Stimulated activated naive B cell treated with anti-CD40 and anti-IgM and Interleukin-4, amounts not matched to agents 10 μg/mL and 1 μg/mL and 100 μg/mL, for 72 hours (primary cell): Measurements from ENCODE around the gene UNC5CL.
"Not testable (repeated sequence)": the region's sequence is repeated elsewhere in the genome, so short reads cannot be mapped to it uniquely, and the experiment has no call there.

Experiments
- ATAC-seq, 2 donors: fragments of 150-1000 bp; cut with Tn5 transposase; replicated peaks; 2 replicates each; pipeline ENCODE4 v1.10.0; 2021; ENCODE audit warnings: moderate library complexity in 1 of 2
- DNase-seq: peaks from one replicate; pipeline ENCODE4 v3.0.0; 2021
- H3K27ac Mint-ChIP-seq: one replicate; pipeline ENCODE4 v1.8.0; 2022; ENCODE audit warnings: mild to moderate bottlenecking, mixed read lengths
- H3K27me3 Mint-ChIP-seq, 2 donors: one replicate each; pipeline ENCODE4 v1.8.0; 2022; ENCODE audit warnings: mixed read lengths in 2 of 2
- H3K36me3 Mint-ChIP-seq, 2 donors: one replicate each; pipeline ENCODE4 v1.8.0; 2022; ENCODE audit warnings: mixed read lengths in 2 of 2, mild to moderate bottlenecking in 1 of 2
- H3K4me1 Mint-ChIP-seq, 2 donors: one replicate each; pipeline ENCODE4 v1.8.0; 2022; ENCODE audit warnings: mixed read lengths in 2 of 2, mild to moderate bottlenecking in 1 of 2
- H3K4me3 Mint-ChIP-seq, 2 donors: one replicate each; pipeline ENCODE4 v1.8.0; 2022; ENCODE audit warnings: mild to moderate bottlenecking in 2 of 2, mixed read lengths in 2 of 2, moderate library complexity in 1 of 2
- H3K9me3 Mint-ChIP-seq, 2 donors: one replicate each; pipeline ENCODE4 v1.8.0; 2022; ENCODE audit warnings: mixed read lengths in 2 of 2, mild to moderate bottlenecking in 1 of 2

The UNC5CL gene

DNA sequence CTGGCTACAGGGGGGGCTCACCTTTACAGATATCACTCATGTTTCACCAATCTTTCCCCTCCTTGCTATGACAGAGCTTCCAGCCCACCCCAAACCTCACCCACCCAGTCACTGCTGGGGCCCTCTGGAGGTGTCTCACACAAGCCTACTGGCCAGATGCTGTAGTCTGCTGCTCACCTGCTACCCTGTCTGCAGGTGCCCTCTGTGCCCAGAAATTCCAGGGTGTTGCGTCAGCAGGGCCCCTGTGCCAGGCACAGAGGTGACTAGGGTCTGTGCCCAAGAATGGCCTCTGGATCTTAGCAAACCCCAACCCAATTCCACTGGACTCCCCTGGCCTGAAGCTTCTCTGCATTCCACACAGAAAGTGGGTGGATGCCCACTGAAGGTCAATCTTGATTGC is 21.4 kb downstream of the UNC5CL start:
- Mint-ChIP-seq H3K9me3 (peaks cover 0 to 5% of the 10 kb centered on the region in 2 donors), H3K27me3 (peaks cover 0 to 4% of the 10 kb centered on the region in 2 donors), H3K4me1 (no peaks in the 10 kb centered on the region), H3K4me3 (no peak overlapping the region), H3K36me3 (peaks cover 3 to 4% of the 10 kb centered on the region in 2 donors), H3K27ac (no peak overlapping the region)
- ATAC-seq: no peak
- DNase-seq: no peak

DNA sequence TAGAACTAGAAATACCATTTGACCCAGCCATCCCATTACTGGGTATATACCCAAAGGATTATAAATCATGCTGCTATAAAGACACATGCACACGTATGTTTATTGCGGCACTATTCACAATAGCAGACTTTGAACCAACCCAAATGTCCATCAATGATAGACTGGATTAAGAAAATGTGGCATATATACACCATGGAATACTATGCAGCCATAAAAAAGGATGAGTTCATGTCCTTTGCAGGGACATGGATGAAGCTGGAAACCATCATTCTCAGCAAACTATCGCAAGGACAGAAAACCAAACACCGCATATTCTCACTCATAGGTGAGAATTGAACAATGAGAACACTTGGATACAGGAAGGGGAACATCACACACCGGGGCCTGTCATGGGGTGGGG is 23.2 kb downstream of the UNC5CL start:
- ATAC-seq, DNase-seq, H3K4me1 Mint-ChIP-seq, H3K4me3 Mint-ChIP-seq, H3K36me3 Mint-ChIP-seq, H3K27me3 Mint-ChIP-seq, H3K27ac Mint-ChIP-seq, H3K9me3 Mint-ChIP-seq: not testable (repeated sequence)

DNA sequence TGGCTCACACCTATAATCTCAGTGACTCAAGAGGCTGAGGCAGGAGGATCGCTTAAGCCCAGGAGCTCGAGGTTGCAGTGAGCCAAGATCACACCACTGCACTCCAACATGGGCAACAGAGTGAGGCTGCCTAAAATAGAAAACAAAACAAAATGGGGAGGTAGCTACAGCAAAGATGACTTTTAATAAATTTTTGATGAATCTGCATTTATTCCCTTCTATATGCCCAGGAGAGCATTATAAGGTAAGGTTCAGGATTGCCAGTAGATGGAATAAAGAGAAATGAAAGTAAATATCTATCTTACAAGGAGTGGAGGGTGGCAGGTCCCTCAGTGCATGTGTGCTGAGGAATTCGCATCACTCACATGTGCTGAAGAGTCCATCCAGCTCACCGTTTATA is 24.2 kb downstream of the UNC5CL start:
- Mint-ChIP-seq H3K4me1 (no peaks in the 10 kb centered on the region), H3K27me3 (peaks cover 0 to 8% of the 10 kb centered on the region in 2 donors), H3K4me3 (no peak overlapping the region), H3K36me3 (peaks cover 3 to 4% of the 10 kb centered on the region in 2 donors), H3K9me3 (peaks cover 0 to 2% of the 10 kb centered on the region in 2 donors), H3K27ac (no peak overlapping the region)
- DNase-seq (no peak), ATAC-seq (no peak)

DNA sequence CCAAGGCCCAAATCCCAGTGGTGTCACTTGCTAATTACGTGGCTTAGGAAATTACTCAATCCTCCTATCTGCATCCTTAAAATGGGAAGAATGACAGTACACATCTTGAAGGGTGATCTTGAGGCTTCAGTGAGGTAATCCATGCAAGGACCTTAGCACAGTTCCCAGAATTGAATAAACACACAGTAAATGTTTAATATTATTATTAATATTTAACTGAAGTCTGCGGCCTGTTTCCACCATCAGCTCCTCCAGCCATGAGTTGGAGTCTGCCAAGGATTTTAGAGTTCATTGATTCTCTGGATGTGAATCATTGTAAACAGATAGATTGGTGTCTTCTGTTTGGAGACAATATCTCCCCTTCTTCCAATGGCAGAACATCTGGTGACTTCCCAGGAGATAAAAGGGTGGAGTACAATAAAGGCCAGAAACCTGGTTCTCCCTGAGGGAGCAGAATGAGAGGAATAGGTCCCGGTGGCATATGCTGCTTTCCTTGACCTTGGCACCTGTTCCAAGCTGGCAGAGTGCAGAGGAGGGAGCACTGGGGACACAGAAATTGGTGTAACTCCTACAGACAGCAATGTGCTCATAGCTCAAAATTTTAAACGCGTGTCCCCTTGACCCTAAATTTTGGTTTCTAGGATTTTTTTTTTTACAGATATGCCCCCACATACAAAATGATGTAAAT is 25.4 kb downstream of the UNC5CL start:
- Mint-ChIP-seq H3K4me1 (no peaks in the 10 kb centered on the region), H3K27me3 (peaks cover 0 to 8% of the 10 kb centered on the region in 2 donors), H3K36me3 (peaks cover 3 to 4% of the 10 kb centered on the region in 2 donors), H3K9me3 (peaks cover 0 to 2% of the 10 kb centered on the region in 2 donors), H3K27ac (no peak overlapping the region), H3K4me3 (no peak overlapping the region)
- ATAC-seq: no peak
- DNase-seq: no peak

DNA sequence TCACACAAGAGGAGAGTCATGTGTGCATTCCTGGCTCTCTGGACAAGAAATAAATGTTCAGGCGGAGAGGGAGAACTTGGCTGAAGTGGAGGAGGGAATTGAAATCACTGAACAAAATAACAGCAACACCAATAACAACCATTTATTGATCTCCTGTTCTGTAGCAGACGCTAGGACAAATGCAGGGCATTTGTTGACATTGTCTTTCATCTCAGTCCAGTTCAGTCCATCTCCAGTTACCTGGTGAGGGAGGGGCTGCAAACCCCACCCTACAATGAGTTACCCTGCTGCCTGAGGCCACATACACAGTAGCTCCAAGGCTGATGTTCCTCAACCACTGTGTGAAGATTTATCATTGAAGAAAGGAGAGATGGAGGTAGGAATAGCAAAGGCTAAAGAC is 27.3 kb downstream of the UNC5CL start:
- no peaks in the 10 kb centered on the region for H3K4me1 Mint-ChIP-seq
- H3K4me3 Mint-ChIP-seq: no peak overlapping the region
- no peak for ATAC-seq
- peaks cover 0 to 4% of the 10 kb centered on the region in 2 donors for H3K27me3 Mint-ChIP-seq
- H3K27ac Mint-ChIP-seq: no peak overlapping the region
- no peaks in the 10 kb centered on the region for H3K9me3 Mint-ChIP-seq
- no peaks in the 10 kb centered on the region for H3K36me3 Mint-ChIP-seq
- DNase-seq: no peak

- H3K36me3 Mint-ChIP-seq: no peaks in the 10 kb centered on the region
- ATAC-seq (no peak), DNase-seq (no peak)
- no peak overlapping the region for H3K4me3 Mint-ChIP-seq
- H3K27ac Mint-ChIP-seq: no peak overlapping the region
- H3K27me3 Mint-ChIP-seq: peaks cover under 1 to 5% of the 10 kb centered on the region in 2 donors
- H3K4me1 Mint-ChIP-seq: no peaks in the 10 kb centered on the region
- no peaks in the 10 kb centered on the region for H3K9me3 Mint-ChIP-seq
Observed at GRCh38 chr6:41009669-41010068, 29.4 kb downstream of the UNC5CL start.

- Mint-ChIP-seq H3K27me3 (peaks cover 13 to 18% of the 10 kb centered on the region in 2 donors), H3K27ac (no peak overlapping the region), H3K36me3 (no peaks in the 10 kb centered on the region), H3K4me3 (no peak overlapping the region), H3K9me3 (no peaks in the 10 kb centered on the region), H3K4me1 (no peaks in the 10 kb centered on the region)
- ATAC-seq (no peak), DNase-seq (no peak)
Observed at GRCh38 chr6:41008011-41008410, 31.0 kb downstream of the UNC5CL start.

DNA sequence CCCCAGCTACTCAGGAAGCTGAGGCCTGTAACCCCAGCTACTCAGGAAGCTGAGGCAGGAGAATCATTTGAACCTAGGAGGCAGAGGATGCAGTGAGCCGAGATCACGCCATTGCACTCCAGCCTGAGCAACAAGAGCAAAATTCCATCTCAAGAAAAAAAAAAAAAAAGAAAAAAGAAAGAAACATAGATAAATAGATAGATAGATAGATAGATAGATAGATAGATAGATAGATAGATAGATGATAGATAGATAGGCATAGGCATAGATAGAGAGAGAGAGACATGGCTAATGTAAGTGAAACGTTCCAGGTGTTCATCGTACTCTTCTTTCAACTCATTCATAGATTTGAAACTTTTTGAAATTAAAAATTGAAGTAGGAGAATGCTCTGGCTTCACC is 32.0 kb downstream of the UNC5CL start:
- H3K27me3 Mint-ChIP-seq: peaks cover 16 to 23% of the 10 kb centered on the region in 2 donors
- not testable (repeated sequence) for ATAC-seq, H3K27ac Mint-ChIP-seq, H3K9me3 Mint-ChIP-seq, H3K4me1 Mint-ChIP-seq, DNase-seq, H3K36me3 Mint-ChIP-seq, H3K4me3 Mint-ChIP-seq

GRCh38 chr6:41006217-41006616 is 32.8 kb downstream of the UNC5CL start:
- DNase-seq (peak; percentile 39), ATAC-seq (peak; percentile 79 to 89)
- H3K36me3 Mint-ChIP-seq, H3K4me3 Mint-ChIP-seq, H3K9me3 Mint-ChIP-seq, H3K27ac Mint-ChIP-seq, H3K4me1 Mint-ChIP-seq: not testable (repeated sequence)
- H3K27me3 Mint-ChIP-seq: peaks cover 16 to 23% of the 10 kb centered on the region in 2 donors

DNA sequence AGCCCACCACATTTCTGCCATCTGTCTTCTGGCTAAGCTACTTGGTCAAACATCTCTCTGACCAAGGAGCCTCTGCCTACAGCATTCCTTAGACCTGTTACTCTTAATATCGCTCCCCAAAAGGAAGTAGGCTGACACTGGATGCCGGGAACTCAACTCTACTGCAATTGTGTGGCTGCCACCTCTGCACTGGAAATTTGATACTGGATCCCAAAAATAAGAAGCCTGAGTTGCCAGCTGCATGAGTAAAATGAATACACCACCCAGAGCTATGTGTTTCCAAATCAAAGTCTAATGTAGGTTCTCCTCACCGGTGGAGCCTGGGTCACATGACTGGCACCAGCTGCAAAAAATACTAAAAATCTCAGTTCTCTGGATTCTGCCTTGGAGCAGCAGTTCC is 36.9 kb downstream of the UNC5CL start:
- no peak for ATAC-seq
- H3K4me3 Mint-ChIP-seq: no peak overlapping the region
- H3K27me3 Mint-ChIP-seq: peaks cover 32 to 36% of the 10 kb centered on the region in 2 donors
- peaks cover 6 to 10% of the 10 kb centered on the region in 2 donors for H3K4me1 Mint-ChIP-seq
- no peaks in the 10 kb centered on the region for H3K36me3 Mint-ChIP-seq
- H3K27ac Mint-ChIP-seq: no peak overlapping the region
- no peaks in the 10 kb centered on the region for H3K9me3 Mint-ChIP-seq
- DNase-seq: no peak

- no peak overlapping the region for H3K4me3 Mint-ChIP-seq
Observed at GRCh38 chr6:41000248-41000647, 38.8 kb downstream of the UNC5CL start.

GRCh38 chr6:40999569-40999968 is 39.5 kb downstream of the UNC5CL start:
- Mint-ChIP-seq H3K27me3 (peaks cover 44 to 46% of the 10 kb centered on the region in 2 donors), H3K27ac (no peak overlapping the region)
- DNase-seq: peak; percentile 20

More at GRCh38 chr6:41000248-41000647, 38.8 kb downstream of the UNC5CL start:
- H3K27me3 Mint-ChIP-seq: peaks cover 40 to 44% of the 10 kb centered on the region in 2 donors
- DNase-seq: no peak
- H3K4me1 Mint-ChIP-seq: peaks cover 6 to 10% of the 10 kb centered on the region in 2 donors
- ATAC-seq: no peak
- no peaks in the 10 kb centered on the region for H3K36me3 Mint-ChIP-seq
- no peak overlapping the region for H3K27ac Mint-ChIP-seq
- no peaks in the 10 kb centered on the region for H3K9me3 Mint-ChIP-seq

GRCh38 chr6:40998661-40999060 is 40.4 kb downstream of the UNC5CL start:
- Mint-ChIP-seq H3K27me3 (peaks cover 45 to 46% of the 10 kb centered on the region in 2 donors), H3K36me3 (no peaks in the 10 kb centered on the region), H3K9me3 (no peaks in the 10 kb centered on the region), H3K27ac (no peak overlapping the region), H3K4me1 (peaks cover 6 to 10% of the 10 kb centered on the region in 2 donors), H3K4me3 (no peak overlapping the region)
- DNase-seq (no peak), ATAC-seq (no peak)

More at GRCh38 chr6:40999569-40999968, 39.5 kb downstream of the UNC5CL start:
- Mint-ChIP-seq H3K9me3 (no peaks in the 10 kb centered on the region), H3K4me1 (peaks cover 6 to 10% of the 10 kb centered on the region in 2 donors), H3K36me3 (no peaks in the 10 kb centered on the region), H3K4me3 (no peak overlapping the region)
- ATAC-seq: peak; percentile 60 to 78

GRCh38 chr6:40997234-40997957 is 41.6 kb downstream of the UNC5CL start:
- no peak overlapping the region for H3K4me3 Mint-ChIP-seq
- peaks cover 41 to 42% of the 10 kb centered on the region in 2 donors for H3K27me3 Mint-ChIP-seq
- ATAC-seq: no peak

More at GRCh38 chr6:40997234-40997957, 41.6 kb downstream of the UNC5CL start:
- Mint-ChIP-seq H3K27ac (no peak overlapping the region), H3K9me3 (no peaks in the 10 kb centered on the region), H3K4me1 (peaks cover 6 to 10% of the 10 kb centered on the region in 2 donors), H3K36me3 (no peaks in the 10 kb centered on the region)
- DNase-seq: no peak
